ENCODE measurements around the gene MLXIP.
A peak's percentile ranks its signal among the peaks of the same experiment; 100 is the strongest.
"Not testable (repeated sequence)": the region's sequence is repeated elsewhere in the genome, so short reads cannot be mapped to it uniquely, and the experiment has no call there.

Gene MLXIP

DNA sequence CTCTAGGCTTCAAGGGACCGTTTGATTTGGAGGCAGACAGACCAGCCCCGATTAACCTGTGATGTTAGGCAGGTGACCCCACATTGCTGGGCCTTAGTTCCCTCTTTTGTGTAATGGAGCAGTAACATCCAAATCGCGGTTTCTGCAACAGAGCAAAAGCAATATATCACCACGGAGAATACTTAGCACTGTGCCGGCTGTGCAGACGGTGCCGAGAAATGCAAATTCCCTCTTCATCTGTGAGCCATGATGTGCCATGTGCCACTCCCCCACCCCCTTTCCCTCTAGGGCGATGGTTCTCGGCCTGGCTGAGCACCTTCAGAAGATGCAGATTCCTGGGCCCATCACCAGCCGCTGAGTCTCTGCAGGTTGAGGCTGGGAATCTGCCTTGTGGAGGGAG, 46.0 kb upstream of the MLXIP start:
- no peak for TF ChIP-seq Cebpa-rat (IDR thresholded peaks at IDR 0.05)
- Histone ChIP-seq H3K4me1 (peaks cover 35 to 71% (median 50%) of the 10 kb centered on the region in 10 experiments), H3K4me3 (no peak overlapping the region), H3K27ac (peak overlapping the region in 1 of 11 experiments; percentile 3; a peak in 1 of 22 replicates), H3K27me3 (peaks cover 0 to 9% (median 0%) of the 10 kb centered on the region in 11 experiments; a peak in 1 of 22 replicates), H3K4me2 (no peak overlapping the region), H4K20me1 (peaks cover 11 to 97% (median 79%) of the 10 kb centered on the region in 11 experiments; a peak in 20 of 22 replicates), H3K36me3 (peaks cover 4 to 68% (median 58%) of the 10 kb centered on the region in 11 experiments; a peak in 21 of 22 replicates), H3K9ac (no peak overlapping the region), H3K9me3 (replicated peaks in 1 of 11) (no peaks in the 10 kb centered on the region)

DNA sequence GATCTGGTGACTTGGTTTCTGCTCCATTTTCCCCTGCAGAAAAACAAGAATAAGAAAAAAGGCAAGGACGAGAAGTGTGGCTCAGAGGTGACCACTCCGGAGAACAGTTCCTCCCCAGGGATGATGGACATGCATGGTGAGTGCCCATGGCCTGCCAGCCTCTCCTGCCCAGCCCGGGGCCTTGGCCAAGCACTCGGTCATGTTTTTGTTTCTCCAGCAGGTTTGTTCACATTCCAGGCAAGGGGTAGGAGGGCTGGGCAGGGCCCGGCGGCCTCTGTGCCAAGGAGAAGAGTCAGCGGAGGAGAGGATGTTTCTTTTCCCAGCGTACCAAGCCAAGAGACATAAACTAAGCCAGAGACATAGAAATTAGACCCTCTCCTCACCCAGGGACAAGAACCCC, 43.3 kb upstream of the MLXIP start:
- Histone ChIP-seq H4K20me1 (peaks cover 0 to 93% (median 65%) of the 10 kb centered on the region in 11 experiments; a peak in 19 of 22 replicates), H3K9ac (no peak overlapping the region; a peak in 1 of 22 replicates), H3K4me3 (no peak overlapping the region), H3K4me2 (peak overlapping the region in 3 of 11 experiments; percentile 25 to 53 (median 31); a peak in 4 of 22 replicates), H3K36me3 (peaks cover 4 to 96% (median 84%) of the 10 kb centered on the region in 11 experiments; a peak in 21 of 22 replicates), H3K27ac (peak overlapping the region in 1 of 11 experiments; percentile 18; a peak in 1 of 22 replicates), H3K9me3 (replicated peaks in 1 of 11) (no peaks in the 10 kb centered on the region), H3K27me3 (no peaks in the 10 kb centered on the region), H3K4me1 (peaks cover 8 to 61% (median 30%) of the 10 kb centered on the region in 10 experiments)
- TF ChIP-seq Cebpa-rat (IDR thresholded peaks at IDR 0.05), result no peak

- Histone ChIP-seq H3K9ac (no peak overlapping the region), H3K27ac (no peak overlapping the region), H3K9me3 (replicated peaks in 1 of 11) (no peaks in the 10 kb centered on the region), H3K4me1 (peaks cover 7 to 61% (median 30%) of the 10 kb centered on the region in 10 experiments; a peak in 18 of 20 replicates), H3K4me3 (no peak overlapping the region), H4K20me1 (peaks cover 0 to 93% (median 60%) of the 10 kb centered on the region in 11 experiments; a peak in 17 of 22 replicates), H3K27me3 (no peaks in the 10 kb centered on the region), H3K4me2 (no peak overlapping the region), H3K36me3 (peaks cover 4 to 98% (median 87%) of the 10 kb centered on the region in 11 experiments; a peak in 21 of 22 replicates)
- no peak for TF ChIP-seq Cebpa-rat (IDR thresholded peaks at IDR 0.05)
Observed at GRCh38 chr12:122036153-122036552, 42.4 kb upstream of the MLXIP start.

DNA sequence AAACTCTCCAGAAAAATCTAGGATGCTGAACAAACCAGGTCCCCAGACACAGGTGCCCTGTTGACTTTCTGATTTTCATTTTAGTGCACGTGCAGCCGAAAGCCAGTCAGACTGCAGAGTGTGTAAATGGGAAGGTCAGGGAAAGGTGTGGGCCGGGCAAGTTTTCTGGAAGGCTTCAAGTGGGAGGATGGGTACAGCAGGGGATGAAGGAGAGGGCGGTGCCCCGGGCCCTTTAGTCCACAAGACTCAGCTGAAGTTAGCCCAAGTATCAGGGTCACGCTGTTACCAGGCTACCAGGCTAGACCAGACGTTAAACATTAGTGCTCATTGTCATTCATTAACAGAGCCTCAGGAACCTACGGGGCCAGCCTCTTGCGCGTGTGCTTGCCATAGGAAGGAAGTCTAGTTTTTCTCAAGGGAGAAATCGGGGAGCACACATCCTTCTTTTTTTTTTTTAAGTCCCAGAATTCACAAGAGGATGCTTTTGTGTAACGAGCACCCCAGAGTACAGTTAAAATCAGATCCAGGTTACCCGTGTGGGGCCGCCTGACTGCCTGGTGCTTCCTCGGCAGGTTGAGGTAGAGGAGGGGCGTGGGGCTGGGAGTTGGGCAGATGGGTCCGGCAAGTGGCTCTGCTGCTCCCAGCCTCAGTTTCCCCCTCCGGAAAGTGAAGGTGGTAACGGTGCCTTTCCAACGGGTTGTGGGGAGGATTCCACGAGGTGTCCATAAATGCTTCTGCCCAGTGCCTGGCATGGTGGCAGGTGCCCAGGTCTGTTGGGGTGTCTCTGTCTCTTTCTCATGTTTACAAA, 37.8 kb upstream of the MLXIP start:
- H3K4me3 ChIP-seq, result no peak overlapping the region

DNA sequence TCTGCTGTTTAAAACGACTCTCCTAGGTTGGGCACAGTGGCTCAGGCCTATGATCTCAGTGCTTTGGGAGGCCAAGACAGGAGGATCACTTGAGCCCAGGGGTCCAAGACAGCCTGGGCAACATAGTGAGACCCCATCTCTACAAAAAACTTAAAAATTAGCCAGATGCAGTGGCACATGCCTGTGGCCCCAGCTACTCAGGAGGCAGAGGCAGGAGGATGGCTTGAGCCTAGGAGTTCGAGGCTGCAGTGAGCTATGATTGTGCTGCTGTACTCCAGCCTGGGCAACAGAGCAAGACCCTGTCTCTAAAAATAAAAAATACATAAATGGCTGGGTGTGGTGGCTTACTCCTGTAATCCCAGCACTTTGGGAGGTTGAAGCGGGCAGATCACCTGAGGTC, 37.1 kb upstream of the MLXIP start:
- H3K9ac ChIP-seq, result peak overlapping the region in 1 of 11 experiments; percentile 31; a peak in 1 of 22 replicates
- H3K36me3 ChIP-seq, result peaks cover 10 to 99% (median 94%) of the 10 kb centered on the region in 11 experiments; a peak in 21 of 22 replicates
- peak overlapping the region in 2 of 11 experiments; percentile 60 to 71; a peak in 4 of 22 replicates for H3K4me2 ChIP-seq
- H3K27me3 ChIP-seq; H3K9me3 ChIP-seq (replicated peaks in 1 of 11); H3K4me3 ChIP-seq: not testable (repeated sequence)
- peaks cover 7 to 32% (median 17%) of the 10 kb centered on the region in 10 experiments; a peak in 18 of 20 replicates for H3K4me1 ChIP-seq
- H3K27ac ChIP-seq, result peak overlapping the region in 4 of 11 experiments; percentile 24 to 55 (median 34); a peak in 4 of 22 replicates
- H4K20me1 ChIP-seq, result peaks cover 0 to 75% (median 11%) of the 10 kb centered on the region in 11 experiments; a peak in 14 of 22 replicates

More for the DNA sequence above, 37.8 kb upstream of the MLXIP start:
- H3K27me3 ChIP-seq, result no peaks in the 10 kb centered on the region
- H3K36me3 ChIP-seq, result peaks cover 14 to 99% (median 94%) of the 10 kb centered on the region in 11 experiments
- H3K9me3 ChIP-seq (replicated peaks in 1 of 11), result no peaks in the 10 kb centered on the region
- TF ChIP-seq Cebpa-rat (IDR thresholded peaks at IDR 0.05), result no peak
- peaks cover 0 to 73% (median 18%) of the 10 kb centered on the region in 11 experiments; a peak in 13 of 22 replicates for H4K20me1 ChIP-seq
- H3K4me1 ChIP-seq, result peaks cover 7 to 36% (median 17%) of the 10 kb centered on the region in 10 experiments; a peak in 18 of 20 replicates
- H3K9ac ChIP-seq, result peak overlapping the region in 5 of 11 experiments; percentile 17 to 52 (median 45); a peak in 9 of 22 replicates
- peak overlapping the region in 4 of 11 experiments; percentile 24 to 55 (median 34); a peak in 6 of 22 replicates for H3K27ac ChIP-seq
- H3K4me2 ChIP-seq, result peak overlapping the region; percentile 14 to 74 (median 60); a peak in 20 of 22 replicates

DNA sequence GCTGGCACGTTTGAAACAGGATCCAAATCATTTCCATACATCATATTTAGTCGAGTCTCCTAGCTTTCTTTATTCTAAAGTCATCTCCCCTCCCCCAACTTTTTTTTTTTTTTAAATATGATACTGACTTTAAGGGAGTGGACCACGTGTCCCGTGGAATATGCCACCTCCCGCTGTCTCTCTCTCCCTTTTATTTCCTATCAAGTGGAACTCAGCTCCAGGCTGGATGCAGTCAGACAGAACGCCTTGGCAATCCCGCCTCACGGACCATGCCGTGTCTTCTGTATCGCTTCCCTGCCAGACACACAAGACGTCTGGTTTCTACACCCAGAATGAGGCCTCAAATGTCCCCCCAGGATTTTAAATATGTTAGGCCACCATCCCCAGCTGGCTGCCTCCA, 35.6 kb upstream of the MLXIP start:
- Histone ChIP-seq H3K27ac (no peak overlapping the region), H4K20me1 (peaks cover 0 to 64% (median 10%) of the 10 kb centered on the region in 11 experiments; a peak in 13 of 22 replicates), H3K4me3 (no peak overlapping the region), H3K36me3 (peaks cover 10 to 99% (median 94%) of the 10 kb centered on the region in 11 experiments; a peak in 21 of 22 replicates), H3K4me1 (peaks cover 7 to 28% (median 17%) of the 10 kb centered on the region in 10 experiments; a peak in 18 of 20 replicates), H3K27me3 (no peaks in the 10 kb centered on the region), H3K9me3 (replicated peaks in 1 of 11) (no peaks in the 10 kb centered on the region), H3K9ac (no peak overlapping the region), H3K4me2 (no peak overlapping the region)
- no peak for TF ChIP-seq Cebpa-rat (IDR thresholded peaks at IDR 0.05)

DNA sequence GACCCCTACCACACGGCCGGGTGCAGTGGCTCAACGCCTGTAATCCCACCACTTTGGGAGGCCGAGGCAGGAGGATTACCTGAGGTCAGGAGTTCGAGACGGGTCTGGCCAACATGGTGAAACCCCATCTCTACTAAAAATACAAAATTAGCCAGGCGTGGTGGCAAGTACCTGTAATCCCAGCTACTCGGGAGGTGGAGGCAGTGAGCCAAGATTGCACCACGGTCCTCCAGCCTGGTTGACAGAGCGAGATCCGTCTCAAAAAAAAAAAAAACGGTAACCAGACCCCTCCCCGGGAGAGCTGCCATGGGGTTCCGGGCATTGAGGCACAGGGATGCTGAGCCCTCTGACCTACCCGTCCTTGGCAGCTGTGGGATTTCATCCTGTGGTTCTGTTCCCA, 35.1 kb upstream of the MLXIP start:
- H3K27me3 ChIP-seq, result no peaks in the 10 kb centered on the region
- peaks cover 0 to 59% (median 10%) of the 10 kb centered on the region in 11 experiments; a peak in 13 of 22 replicates for H4K20me1 ChIP-seq
- H3K9me3 ChIP-seq (replicated peaks in 1 of 11), result no peaks in the 10 kb centered on the region
- no peak overlapping the region for H3K9ac ChIP-seq
- H3K4me2 ChIP-seq, result no peak overlapping the region
- no peak for TF ChIP-seq Cebpa-rat (IDR thresholded peaks at IDR 0.05)
- no peak overlapping the region for H3K27ac ChIP-seq
- H3K4me3 ChIP-seq, result no peak overlapping the region
- peaks cover 10 to 99% (median 94%) of the 10 kb centered on the region in 11 experiments; a peak in 21 of 22 replicates for H3K36me3 ChIP-seq
- peaks cover 7 to 27% (median 17%) of the 10 kb centered on the region in 10 experiments; a peak in 18 of 20 replicates for H3K4me1 ChIP-seq

GRCh38 chr12:122045262-122045661, 33.3 kb upstream of the MLXIP start:
- H3K4me2 ChIP-seq, result no peak overlapping the region
- H3K4me1 ChIP-seq, result peaks cover 7 to 13% (median 10%) of the 10 kb centered on the region in 10 experiments; a peak in 18 of 20 replicates
- H4K20me1 ChIP-seq, result peaks cover 0 to 57% (median 12%) of the 10 kb centered on the region in 11 experiments; a peak in 13 of 22 replicates
- H3K27ac ChIP-seq, result no peak overlapping the region
- H3K9ac ChIP-seq, result no peak overlapping the region
- no peaks in the 10 kb centered on the region for H3K27me3 ChIP-seq
- H3K9me3 ChIP-seq (replicated peaks in 1 of 11), result no peaks in the 10 kb centered on the region
- peaks cover 10 to 99% (median 97%) of the 10 kb centered on the region in 11 experiments; a peak in 21 of 22 replicates for H3K36me3 ChIP-seq
- TF ChIP-seq Cebpa-rat (IDR thresholded peaks at IDR 0.05), result no peak
- H3K4me3 ChIP-seq, result no peak overlapping the region
